ENCODE measurements around the gene CNTNAP2.

- no peak for TF ChIP-seq CTCF (IDR thresholded peaks at IDR 0.05)
- no peak for TF ChIP-seq POLR2A (IDR thresholded peaks at IDR 0.05)
Measured at GRCh38 chr7:148187471-148187870, 2070.9 kb downstream of the CNTNAP2 start.

All from tibial nerve (tissue), 3 donors.